Measurements from ENCODE around the gene SLIT3.
A peak's percentile ranks its signal among the peaks of the same experiment; 100 is the strongest.

Gene SLIT3

GRCh38 chr5:168899264-168899663 is 401.7 kb downstream of the SLIT3 start:
- DNase-seq = no peak

GRCh38 chr5:168898247-168898911 is 402.6 kb downstream of the SLIT3 start:
- DNase-seq = no peak

- DNase-seq = no peak
Measured at GRCh38 chr5:168897387-168898122, 403.4 kb downstream of the SLIT3 start.

- no peak for DNase-seq
Measured at GRCh38 chr5:168895295-168896071, 405.5 kb downstream of the SLIT3 start.

GRCh38 chr5:168893283-168893682 is 407.7 kb downstream of the SLIT3 start:
- no peak for DNase-seq

- DNase-seq = no peak
Measured at GRCh38 chr5:168892618-168893186, 408.2 kb downstream of the SLIT3 start.

- no peak for DNase-seq
Measured at GRCh38 chr5:168890816-168891812, 409.8 kb downstream of the SLIT3 start.

- no peak for DNase-seq
Measured at GRCh38 chr5:168889039-168889438, 411.9 kb downstream of the SLIT3 start.

- DNase-seq = no peak
Measured at GRCh38 chr5:168887931-168888330, 413.0 kb downstream of the SLIT3 start.

- no peak for DNase-seq
Measured at GRCh38 chr5:168886157-168886556, 414.8 kb downstream of the SLIT3 start.

GRCh38 chr5:168885324-168886120 is 415.4 kb downstream of the SLIT3 start:
- peak in 21 of 56 donors; percentile 1 to 65 (median 16) for DNase-seq

GRCh38 chr5:168883991-168884390 is 416.9 kb downstream of the SLIT3 start:
- no peak for DNase-seq

- no peak for DNase-seq
Measured at GRCh38 chr5:168883281-168883741, 417.6 kb downstream of the SLIT3 start.

GRCh38 chr5:168882283-168882682 is 418.7 kb downstream of the SLIT3 start:
- DNase-seq = no peak

- DNase-seq = no peak
Measured at GRCh38 chr5:168881427-168882149, 419.4 kb downstream of the SLIT3 start.

GRCh38 chr5:168879929-168880328 is 421.0 kb downstream of the SLIT3 start:
- no peak for DNase-seq

GRCh38 chr5:168879331-168879730 is 421.6 kb downstream of the SLIT3 start:
- no peak for DNase-seq

GRCh38 chr5:168878135-168878745 is 422.7 kb downstream of the SLIT3 start:
- no peak for DNase-seq
